Esophagus squamous epithelium (tissue), 5 donors: ENCODE measurements around the gene PARD3B. TPM values are rescaled to one million over a fixed set of nuclear protein-coding genes. Genes with fewer than 3 reads are reported as not detected.

ENCODE experiments used
- DNase-seq: peaks from one replicate; lab custom pipeline; 2025; lab: John Stamatoyannopoulos, UW
- H3K27ac ChIP-seq, 4 donors: fragments of 200-600 bp; sonication (generic); one replicate each; pipeline ENCODE4 v1.5.1; 2016 to 2019; ENCODE audit warnings: mild to moderate bottlenecking in 1 of 4
- H3K27me3 ChIP-seq, 4 donors: fragments of 200-600 bp; sonication (generic); 1 replicate in 3 of 4; 2 replicates in 1 of 4; pipeline versions ENCODE4 v1.5.1 to v1.6.0; 2017 to 2021; ENCODE audit warnings: antibody characterized with exemption in 1 of 4
- H3K36me3 ChIP-seq, 3 donors: fragments of 200-600 bp; sonication (generic); one replicate each; pipeline ENCODE4 v1.5.1; 2016 to 2019
- H3K4me1 ChIP-seq, 3 donors: fragments of 200-600 bp; sonication (generic); one replicate each; pipeline ENCODE4 v1.5.1; 2017 to 2019
- H3K4me3 ChIP-seq, 4 donors: fragments of 200-600 bp; sonication (generic); 1 replicate in 3 of 4; 2 replicates in 1 of 4; pipeline ENCODE4 v1.5.1; 2016 to 2019; ENCODE audit warnings: mild to moderate bottlenecking in 2 of 4, moderate library complexity in 1 of 4
- H3K9me3 ChIP-seq, 3 donors: fragments of 200-600 bp; sonication (generic); one replicate each; pipeline ENCODE4 v1.5.1; 2016 to 2019
- POLR2A ChIP-seq, 4 donors: fragments of 450-650 bp; IDR thresholded peaks; one replicate each; pipeline ENCODE4 v1.6.1; 2017; ENCODE audit warnings: antibody characterized with exemption in 4 of 4, mild to moderate bottlenecking in 4 of 4, moderate library complexity in 3 of 4
- WGBS, 2 donors: methylation state at CpG; one replicate each; pipeline ENCODE4 v1.1.5; 2018; 5-methylcytosine and 5-hydroxymethylcytosine counted together
- intact Hi-C: fragments of 100-400 bp; cut with DNase I; formaldehyde crosslinking; loops from one replicate; pipeline ENCODE4 v1.15.0; 2022
- total RNA-seq, 4 donors: library from RNA; depleted of rRNA; stranded (reverse); fragments of >200 nt; gene quantifications; one replicate each; pipeline ENCODE4 v1.1.0, GENCODE V29; 2016
- TF ChIP-seq, protein P1 (sequence below), 6 experiments: fragments of 450-650 bp in 4 of 6; fragments of 200-600 bp in 2 of 6; sonication (generic) in 2 of 6; IDR thresholded peaks; one replicate each; pipeline ENCODE4 v1.5.1; 2016 to 2019; ENCODE audit warnings: antibody characterized with exemption in 6 of 6, mild to moderate bottlenecking in 4 of 6, moderate library complexity in 4 of 6
- donor health status: DM: yes; HTN: yes; CAD: no.

PARD3B gene
- total RNA-seq, 4 donors from 2014 or later: 2.4 to 15.8 (median 4.3) TPM

DNA sequence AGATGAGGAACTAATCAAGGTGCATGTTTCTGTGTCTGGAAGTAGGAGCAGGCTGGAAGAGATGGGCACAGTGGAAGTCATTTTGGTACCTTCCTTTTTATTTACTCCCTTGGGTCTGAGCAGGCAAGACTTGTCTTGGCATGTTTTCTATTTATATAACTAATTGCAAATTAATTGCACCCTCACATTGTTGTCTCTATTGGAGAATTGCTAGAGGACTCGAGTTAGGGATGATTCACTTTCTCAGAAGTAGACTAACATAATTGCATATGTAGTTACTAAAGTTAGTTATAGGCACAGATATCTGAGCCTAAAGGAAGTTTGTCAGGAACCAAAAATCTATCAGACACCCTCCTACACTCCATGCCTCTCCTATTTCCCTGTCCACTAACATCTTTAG lies 1044.2 kb downstream of the PARD3B start:
- Histone ChIP-seq H3K9me3 (no peaks in the 10 kb centered on the region), H3K36me3 (no peaks in the 10 kb centered on the region), H3K4me1 (no peaks in the 10 kb centered on the region), H3K4me3 (no peak overlapping the region), H3K27me3 (no peaks in the 10 kb centered on the region), H3K27ac (no peak overlapping the region)
- no peak for DNase-seq
- 11 to 38% methylated on average over 1 of the region's 1 CpG for WGBS, 2 donors
- intact Hi-C loops: no loop called here
- no peak for TF ChIP-seq POLR2A (IDR thresholded peaks at IDR 0.05)
- TF ChIP-seq, protein P1, sequence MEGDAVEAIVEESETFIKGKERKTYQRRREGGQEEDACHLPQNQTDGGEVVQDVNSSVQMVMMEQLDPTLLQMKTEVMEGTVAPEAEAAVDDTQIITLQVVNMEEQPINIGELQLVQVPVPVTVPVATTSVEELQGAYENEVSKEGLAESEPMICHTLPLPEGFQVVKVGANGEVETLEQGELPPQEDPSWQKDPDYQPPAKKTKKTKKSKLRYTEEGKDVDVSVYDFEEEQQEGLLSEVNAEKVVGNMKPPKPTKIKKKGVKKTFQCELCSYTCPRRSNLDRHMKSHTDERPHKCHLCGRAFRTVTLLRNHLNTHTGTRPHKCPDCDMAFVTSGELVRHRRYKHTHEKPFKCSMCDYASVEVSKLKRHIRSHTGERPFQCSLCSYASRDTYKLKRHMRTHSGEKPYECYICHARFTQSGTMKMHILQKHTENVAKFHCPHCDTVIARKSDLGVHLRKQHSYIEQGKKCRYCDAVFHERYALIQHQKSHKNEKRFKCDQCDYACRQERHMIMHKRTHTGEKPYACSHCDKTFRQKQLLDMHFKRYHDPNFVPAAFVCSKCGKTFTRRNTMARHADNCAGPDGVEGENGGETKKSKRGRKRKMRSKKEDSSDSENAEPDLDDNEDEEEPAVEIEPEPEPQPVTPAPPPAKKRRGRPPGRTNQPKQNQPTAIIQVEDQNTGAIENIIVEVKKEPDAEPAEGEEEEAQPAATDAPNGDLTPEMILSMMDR (IDR thresholded peaks at IDR 0.05): no peak

DNA sequence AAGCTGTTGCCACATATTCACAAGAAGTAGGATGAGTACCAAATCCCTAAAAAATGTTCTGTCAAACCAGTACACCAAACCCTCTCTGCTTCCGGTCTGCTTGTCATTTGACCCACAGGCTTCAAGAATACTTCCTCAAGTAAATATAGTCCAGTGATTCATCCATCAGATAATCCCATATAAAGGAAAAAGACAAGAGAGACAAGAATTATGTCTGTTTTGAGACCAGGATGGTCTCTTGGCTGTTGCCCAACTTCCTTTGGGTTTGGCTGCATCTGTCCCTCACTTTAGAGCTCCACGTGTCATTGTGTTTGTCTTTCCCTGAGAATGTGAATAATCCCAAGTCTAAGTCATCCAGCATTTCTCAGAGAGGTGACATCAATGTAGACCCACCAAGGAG lies 1045.5 kb downstream of the PARD3B start:
- H3K4me1 ChIP-seq: no peaks in the 10 kb centered on the region
- no peaks in the 10 kb centered on the region for H3K27me3 ChIP-seq
- intact Hi-C loops: no loop called here
- no peak overlapping the region for H3K27ac ChIP-seq
- TF ChIP-seq, protein P1 (IDR thresholded peaks at IDR 0.05): no peak
- TF ChIP-seq POLR2A (IDR thresholded peaks at IDR 0.05): no peak
- DNase-seq: no peak
- H3K9me3 ChIP-seq: no peaks in the 10 kb centered on the region
- no peaks in the 10 kb centered on the region for H3K36me3 ChIP-seq
- H3K4me3 ChIP-seq: no peak overlapping the region
- 56 to 57% methylated on average over 2 of the region's 2 CpGs for WGBS, 2 donors

DNA sequence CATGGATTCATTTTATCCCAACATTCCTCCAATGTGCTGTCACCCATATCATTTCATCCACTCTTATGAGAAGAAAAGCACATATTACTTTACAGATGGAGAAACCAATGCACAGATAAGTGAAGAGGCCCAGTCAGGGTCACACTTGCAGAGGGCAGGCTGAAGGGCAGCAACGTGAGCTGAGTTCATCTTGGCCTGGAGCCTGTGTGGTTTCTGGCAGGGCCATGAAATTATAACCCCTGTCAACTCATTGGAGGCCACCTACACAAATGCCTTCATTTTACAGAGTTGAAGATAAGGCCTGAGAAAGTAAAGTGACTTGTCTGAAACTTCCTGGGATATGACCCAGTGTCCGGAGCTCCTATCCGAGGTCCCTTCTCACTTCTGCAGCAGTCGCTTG lies 1048.6 kb downstream of the PARD3B start:
- H3K36me3 ChIP-seq: no peaks in the 10 kb centered on the region
- no peak for DNase-seq
- no peaks in the 10 kb centered on the region for H3K9me3 ChIP-seq
- H3K4me1 ChIP-seq: no peaks in the 10 kb centered on the region
- no peak overlapping the region for H3K27ac ChIP-seq
- no peak for TF ChIP-seq POLR2A (IDR thresholded peaks at IDR 0.05)
- TF ChIP-seq, protein P1 (IDR thresholded peaks at IDR 0.05): no peak
- no peak overlapping the region for H3K4me3 ChIP-seq
- WGBS, 2 donors: 69 to 83% methylated on average over 4 of the region's 4 CpGs
- no peaks in the 10 kb centered on the region for H3K27me3 ChIP-seq
- intact Hi-C loops: no loop called here

DNA sequence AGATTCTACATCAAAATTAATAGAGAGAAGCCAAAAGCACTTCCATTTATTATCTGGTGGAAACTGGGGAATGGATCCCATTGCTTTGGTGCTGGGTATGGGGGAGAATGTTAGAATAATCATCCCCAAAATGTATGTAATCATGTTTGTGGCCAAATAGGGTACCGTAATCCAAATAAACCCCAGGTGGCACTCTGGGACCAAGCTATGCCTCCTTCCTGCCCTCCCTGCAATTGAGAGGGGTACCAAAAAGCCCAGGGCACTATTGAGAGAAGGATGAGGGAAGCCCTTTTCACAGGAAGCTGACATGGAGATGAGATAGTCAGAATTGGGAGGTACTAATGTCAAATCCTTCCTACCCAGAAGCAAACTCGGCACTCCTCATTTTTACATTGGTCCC lies 1051.3 kb downstream of the PARD3B start:
- no peak for DNase-seq
- TF ChIP-seq, protein P1 (IDR thresholded peaks at IDR 0.05): no peak
- no peak for TF ChIP-seq POLR2A (IDR thresholded peaks at IDR 0.05)
- no peak overlapping the region for H3K27ac ChIP-seq
- intact Hi-C loops: no loop called here
- H3K27me3 ChIP-seq: no peaks in the 10 kb centered on the region
- no peaks in the 10 kb centered on the region for H3K36me3 ChIP-seq
- no peaks in the 10 kb centered on the region for H3K4me1 ChIP-seq
- peaks cover 0 to 7% (median 0%) of the 10 kb centered on the region in 3 donors for H3K9me3 ChIP-seq
- WGBS, 2 donors: 86 to 97% methylated on average over 2 of the region's 2 CpGs
- no peak overlapping the region for H3K4me3 ChIP-seq

DNA sequence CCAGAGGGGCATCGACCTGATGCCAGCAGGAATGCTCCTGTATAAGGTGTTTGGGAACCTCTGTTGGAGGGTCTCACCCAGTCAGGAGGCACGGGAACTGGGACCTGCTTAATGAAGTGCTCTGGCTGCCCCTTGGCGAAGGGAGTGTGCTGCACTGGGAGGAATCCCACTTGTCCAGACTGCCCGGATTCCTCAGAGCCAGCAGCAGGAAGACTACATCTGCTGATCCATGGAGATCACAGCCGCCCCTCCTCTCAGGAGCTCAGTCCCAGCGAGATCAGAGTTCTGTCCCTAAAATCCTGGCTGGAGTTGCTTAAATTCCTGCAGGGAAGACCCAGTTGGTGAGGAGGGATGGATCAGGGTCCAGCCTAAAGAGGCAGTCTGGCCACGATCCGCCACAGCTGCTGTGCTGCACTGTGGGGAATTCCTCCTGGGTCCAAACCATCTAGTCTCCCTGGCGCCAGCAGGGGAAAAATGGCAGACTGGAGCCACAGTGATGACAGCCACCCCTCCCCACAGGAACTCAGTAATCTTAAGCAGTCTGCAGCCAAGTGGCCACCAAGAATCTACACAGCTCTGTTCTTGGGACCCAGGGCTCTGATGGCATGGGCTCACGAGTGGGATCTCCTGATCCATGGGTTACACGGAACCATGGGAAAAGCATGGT lies 1060.5 kb downstream of the PARD3B start:
- H3K27me3 ChIP-seq: no peaks in the 10 kb centered on the region
- no peaks in the 10 kb centered on the region for H3K4me1 ChIP-seq
- intact Hi-C loops: no loop called here
- H3K9me3 ChIP-seq: peaks cover 0 to 14% (median 5%) of the 10 kb centered on the region in 3 donors
- no peak for TF ChIP-seq POLR2A (IDR thresholded peaks at IDR 0.05)
- TF ChIP-seq, protein P1 (IDR thresholded peaks at IDR 0.05): no peak
- H3K27ac ChIP-seq: no peak overlapping the region
- no peak overlapping the region for H3K4me3 ChIP-seq
- no peak for DNase-seq
- 83 to 100% methylated on average over 1 to 2 of the region's 11 CpGs for WGBS, 2 donors
- no peaks in the 10 kb centered on the region for H3K36me3 ChIP-seq
